ENCODE results near the gene MSI2. TPM values are rescaled to one million over a fixed set of nuclear protein-coding genes. Genes with fewer than 3 reads are reported as not detected.

The MSI2 gene
- total RNA-seq, 2 donors from 2014 or later = 88.3 to 114 TPM

DNA sequence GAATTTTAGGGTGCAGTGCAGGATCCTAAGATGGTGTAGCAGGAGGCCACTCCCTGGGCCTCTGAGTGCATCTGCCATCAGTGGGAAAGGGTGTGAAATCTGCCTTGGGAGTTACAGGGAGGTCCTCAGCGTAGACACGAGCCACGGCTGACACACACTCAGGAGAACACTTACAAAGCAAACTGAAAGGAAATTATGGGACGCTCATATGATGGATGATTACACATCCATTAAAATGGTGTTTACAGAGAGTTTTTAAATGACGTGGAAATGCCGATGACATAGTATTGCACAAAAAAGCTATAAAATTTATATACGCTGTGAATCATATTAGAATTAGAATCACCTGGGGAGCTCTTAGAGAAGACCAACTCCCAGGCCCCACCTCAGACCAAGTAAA, 313.5 kb downstream of the MSI2 start:
- H3K27me3 Mint-ChIP-seq (ENCODE audit: insufficient read depth) = no peaks in the 10 kb centered on the region
- TF ChIP-seq, protein P1, sequence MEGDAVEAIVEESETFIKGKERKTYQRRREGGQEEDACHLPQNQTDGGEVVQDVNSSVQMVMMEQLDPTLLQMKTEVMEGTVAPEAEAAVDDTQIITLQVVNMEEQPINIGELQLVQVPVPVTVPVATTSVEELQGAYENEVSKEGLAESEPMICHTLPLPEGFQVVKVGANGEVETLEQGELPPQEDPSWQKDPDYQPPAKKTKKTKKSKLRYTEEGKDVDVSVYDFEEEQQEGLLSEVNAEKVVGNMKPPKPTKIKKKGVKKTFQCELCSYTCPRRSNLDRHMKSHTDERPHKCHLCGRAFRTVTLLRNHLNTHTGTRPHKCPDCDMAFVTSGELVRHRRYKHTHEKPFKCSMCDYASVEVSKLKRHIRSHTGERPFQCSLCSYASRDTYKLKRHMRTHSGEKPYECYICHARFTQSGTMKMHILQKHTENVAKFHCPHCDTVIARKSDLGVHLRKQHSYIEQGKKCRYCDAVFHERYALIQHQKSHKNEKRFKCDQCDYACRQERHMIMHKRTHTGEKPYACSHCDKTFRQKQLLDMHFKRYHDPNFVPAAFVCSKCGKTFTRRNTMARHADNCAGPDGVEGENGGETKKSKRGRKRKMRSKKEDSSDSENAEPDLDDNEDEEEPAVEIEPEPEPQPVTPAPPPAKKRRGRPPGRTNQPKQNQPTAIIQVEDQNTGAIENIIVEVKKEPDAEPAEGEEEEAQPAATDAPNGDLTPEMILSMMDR (conservative IDR thresholded peaks at IDR 0.05) = no peak
- Histone ChIP-seq H3K27ac (ENCODE audit: low read depth, low read length) (no peak overlapping the region), H3K27me3 (ENCODE audit: control insufficient read depth, insufficient read depth, low read length, poor library complexity, severe bottlenecking) (no peaks in the 10 kb centered on the region), H3K36me3 (ENCODE audit: control insufficient read depth, insufficient read depth, low read length) (no peaks in the 10 kb centered on the region), H3K4me1 (ENCODE audit: control insufficient read depth, insufficient read depth, low read length) (peaks cover 15% of the 10 kb centered on the region), H3K9ac (ENCODE audit: extremely low read depth, low read length, poor library complexity, severe bottlenecking) (no peak overlapping the region), H3K9me3 (ENCODE audit: control insufficient read depth, low read length) (no peaks in the 10 kb centered on the region), H3K4me3 (ENCODE audit: low read length) (no peak overlapping the region)
- DNase-seq = no peak
- H3K4me1 Mint-ChIP-seq = peaks cover 67% of the 10 kb centered on the region
- H3K9me3 Mint-ChIP-seq = no peaks in the 10 kb centered on the region
- H3K36me3 Mint-ChIP-seq (ENCODE audit: low read depth) = no peaks in the 10 kb centered on the region
- H3K27ac Mint-ChIP-seq = no peak overlapping the region
- no peak overlapping the region for H3K4me3 Mint-ChIP-seq
- WGBS, 2 experiments (ENCODE audit: insufficient coverage in 1 of 2, insufficient read length in 1 of 2) = 95 to 98% methylated on average over 7 of the region's 7 CpGs

- H3K9me3 ChIP-seq (ENCODE audit: control insufficient read depth, low read length) = no peaks in the 10 kb centered on the region
- no peaks in the 10 kb centered on the region for H3K27me3 ChIP-seq (ENCODE audit: control insufficient read depth, insufficient read depth, low read length, poor library complexity, severe bottlenecking)
- H3K4me3 ChIP-seq (ENCODE audit: low read length) = no peak overlapping the region
- Mint-ChIP-seq H3K27me3 (ENCODE audit: insufficient read depth) (no peaks in the 10 kb centered on the region), H3K4me3 (no peak overlapping the region), H3K4me1 (peaks cover 65% of the 10 kb centered on the region), H3K36me3 (ENCODE audit: low read depth) (no peaks in the 10 kb centered on the region), H3K9me3 (no peaks in the 10 kb centered on the region), H3K27ac (no peak overlapping the region)
- TF ChIP-seq, protein P1 (conservative IDR thresholded peaks at IDR 0.05) = no peak
- peak overlapping the region; percentile 16 for H3K27ac ChIP-seq (ENCODE audit: low read depth, low read length)
- H3K9ac ChIP-seq (ENCODE audit: extremely low read depth, low read length, poor library complexity, severe bottlenecking) = no peak overlapping the region
- H3K4me1 ChIP-seq (ENCODE audit: control insufficient read depth, insufficient read depth, low read length) = peaks cover 15% of the 10 kb centered on the region
- peak; percentile 74 for DNase-seq
- no peaks in the 10 kb centered on the region for H3K36me3 ChIP-seq (ENCODE audit: control insufficient read depth, insufficient read depth, low read length)
- 80 to 86% methylated on average over 7 to 10 of the region's 10 CpGs for whole genome bisulfite sequencing, 2 experiments (ENCODE audit: insufficient coverage in 1 of 2, insufficient read length in 1 of 2)
Observed at GRCh38 chr17:57570724-57571344, 314.5 kb downstream of the MSI2 start.

DNA sequence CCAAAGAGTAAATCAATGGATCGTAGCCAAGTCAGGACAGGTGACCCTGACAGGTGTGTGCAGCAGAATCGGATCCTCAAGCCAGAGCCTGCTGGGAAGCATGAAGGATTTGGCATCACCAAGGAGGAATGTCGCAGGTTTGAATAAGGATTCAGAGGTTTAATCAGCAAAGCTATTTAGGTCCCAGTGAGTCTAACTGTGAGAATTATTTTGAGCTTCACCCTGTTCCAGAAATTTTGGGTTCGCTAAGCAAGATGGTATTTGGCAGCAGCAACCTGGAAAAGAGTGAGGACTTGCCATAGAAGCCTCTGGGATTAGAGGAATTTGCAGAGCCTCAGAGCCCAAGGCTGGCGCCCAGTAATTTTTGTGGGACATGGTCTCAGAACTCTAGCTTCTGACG, 315.7 kb downstream of the MSI2 start:
- Histone ChIP-seq H3K4me3 (ENCODE audit: low read length) (no peak overlapping the region), H3K27me3 (ENCODE audit: control insufficient read depth, insufficient read depth, low read length, poor library complexity, severe bottlenecking) (no peaks in the 10 kb centered on the region), H3K4me1 (ENCODE audit: control insufficient read depth, insufficient read depth, low read length) (peaks cover 17% of the 10 kb centered on the region), H3K9me3 (ENCODE audit: control insufficient read depth, low read length) (no peaks in the 10 kb centered on the region), H3K27ac (ENCODE audit: low read depth, low read length) (no peak overlapping the region), H3K36me3 (ENCODE audit: control insufficient read depth, insufficient read depth, low read length) (no peaks in the 10 kb centered on the region), H3K9ac (ENCODE audit: extremely low read depth, low read length, poor library complexity, severe bottlenecking) (no peak overlapping the region)
- Mint-ChIP-seq H3K27me3 (ENCODE audit: insufficient read depth) (no peaks in the 10 kb centered on the region), H3K9me3 (no peaks in the 10 kb centered on the region), H3K36me3 (ENCODE audit: low read depth) (no peaks in the 10 kb centered on the region), H3K4me1 (peaks cover 62% of the 10 kb centered on the region), H3K27ac (peak overlapping the region; percentile 67), H3K4me3 (no peak overlapping the region)
- no peak for DNase-seq
- TF ChIP-seq, protein P1 (conservative IDR thresholded peaks at IDR 0.05) = no peak
- WGBS, 2 experiments (ENCODE audit: insufficient coverage in 1 of 2, insufficient read length in 1 of 2) = 89% methylated on average over 6 of the region's 6 CpGs

Data from endodermal cell (in vitro differentiated cells).